Activated CD8-positive, alpha-beta memory T cell treated with anti-CD3 and anti-CD28 coated beads, Interleukin-2, amount 50 U/mL, for 4 hours (primary cell): Measurements from ENCODE around the gene PGAP2.
"Not testable (repeated sequence)": the region's sequence is repeated elsewhere in the genome, so short reads cannot be mapped to it uniquely, and the experiment has no call there.

Experiments
- DNase-seq: peaks from one replicate; pipeline ENCODE4 v3.0.0-alpha.2; 2020

Gene PGAP2

GRCh38 chr11:3808861-3809623 lies 682 bp downstream of the PGAP2 start:
- DNase-seq, result no peak

GRCh38 chr11:3809624-3809928 lies 1.2 kb downstream of the PGAP2 start:
- no peak for DNase-seq

GRCh38 chr11:3810446-3810845 lies 2.1 kb downstream of the PGAP2 start:
- DNase-seq, result no peak

GRCh38 chr11:3810951-3811350 lies 2.6 kb downstream of the PGAP2 start:
- no peak for DNase-seq

GRCh38 chr11:3814832-3815231 lies 6.5 kb downstream of the PGAP2 start:
- not testable (repeated sequence) for DNase-seq

GRCh38 chr11:3815845-3816244 lies 7.5 kb downstream of the PGAP2 start:
- no peak for DNase-seq

GRCh38 chr11:3816673-3817072 lies 8.3 kb downstream of the PGAP2 start:
- no peak for DNase-seq

GRCh38 chr11:3817181-3817800 lies 8.9 kb downstream of the PGAP2 start:
- no peak for DNase-seq

- DNase-seq, result no peak
These were observed 12.6 kb downstream of the PGAP2 start for GRCh38 chr11:3820971-3821370.

- no peak for DNase-seq
These were observed 14.0 kb downstream of the PGAP2 start for GRCh38 chr11:3822312-3822711.

- no peak for DNase-seq
These were observed 14.9 kb downstream of the PGAP2 start for GRCh38 chr11:3823303-3823702.

GRCh38 chr11:3823762-3824506 lies 15.6 kb downstream of the PGAP2 start:
- no peak for DNase-seq

- peak; percentile 86 for DNase-seq
These were observed 16.5 kb downstream of the PGAP2 start for GRCh38 chr11:3824714-3825472.

- DNase-seq, result no peak
These were observed 17.3 kb downstream of the PGAP2 start for GRCh38 chr11:3825473-3826154.

- no peak for DNase-seq
These were observed 18.4 kb downstream of the PGAP2 start for GRCh38 chr11:3826721-3827120.

GRCh38 chr11:3827434-3828186 lies 19.2 kb downstream of the PGAP2 start:
- DNase-seq, result no peak

GRCh38 chr11:3830088-3830487 lies 21.7 kb downstream of the PGAP2 start:
- no peak for DNase-seq

- no peak for DNase-seq
These were observed 22.4 kb downstream of the PGAP2 start for GRCh38 chr11:3830730-3831129.

- DNase-seq, result no peak
These were observed 23.2 kb downstream of the PGAP2 start for GRCh38 chr11:3831378-3832239.

GRCh38 chr11:3832816-3833215 lies 24.5 kb downstream of the PGAP2 start:
- no peak for DNase-seq

GRCh38 chr11:3833449-3833848 lies 25.1 kb downstream of the PGAP2 start:
- DNase-seq, result no peak
